Liver (tissue), 3 donors: Measurements from ENCODE around the gene MFSD1.

ENCODE experiments used
- GABPA ChIP-seq, 2 donors: IDR thresholded peaks in 1 of 2; conservative IDR thresholded peaks in 1 of 2; 2 replicates each; pipeline ENCODE4 v1.6.1; 2016; ENCODE audit warnings: antibody characterized with exemption in 2 of 2, mild to moderate bottlenecking in 1 of 2, moderate library complexity in 1 of 2
- HNF4G ChIP-seq: IDR thresholded peaks from 2 replicates; pipeline ENCODE4 v1.6.1; 2016; ENCODE audit warnings: antibody characterized with exemption
- SP1 ChIP-seq: IDR thresholded peaks from 2 replicates; pipeline ENCODE4 v1.6.1; 2018; ENCODE audit warnings: antibody characterized with exemption, mild to moderate bottlenecking
- TAF1 ChIP-seq: conservative IDR thresholded peaks from 2 replicates; pipeline ENCODE4 v1.6.1; 2016; ENCODE audit warnings: antibody characterized with exemption, mild to moderate bottlenecking
- YY1 ChIP-seq: IDR thresholded peaks from 2 replicates; pipeline ENCODE4 v1.6.1; 2016; ENCODE audit warnings: antibody characterized with exemption, mild to moderate bottlenecking
- TF ChIP-seq, protein P1 (sequence below): fragments of 150-350 bp; IDR thresholded peaks from 2 replicates; pipeline ENCODE4 v1.5.1; 2017; ENCODE audit warnings: improper control_type of control experiment, low read depth, low read length; ENCODE audit not compliant: missing input control
- TF ChIP-seq, protein P2 (sequence below): IDR thresholded peaks from 2 replicates; pipeline ENCODE4 v1.6.1; 2016; ENCODE audit warnings: antibody characterized with exemption
- TF ChIP-seq, protein P3 (sequence below): IDR thresholded peaks from 2 replicates; pipeline ENCODE4 v1.6.1; 2016; ENCODE audit warnings: antibody characterized with exemption, mild to moderate bottlenecking
- donor health status: healthy.
- donor health status: healthy.

DNA sequence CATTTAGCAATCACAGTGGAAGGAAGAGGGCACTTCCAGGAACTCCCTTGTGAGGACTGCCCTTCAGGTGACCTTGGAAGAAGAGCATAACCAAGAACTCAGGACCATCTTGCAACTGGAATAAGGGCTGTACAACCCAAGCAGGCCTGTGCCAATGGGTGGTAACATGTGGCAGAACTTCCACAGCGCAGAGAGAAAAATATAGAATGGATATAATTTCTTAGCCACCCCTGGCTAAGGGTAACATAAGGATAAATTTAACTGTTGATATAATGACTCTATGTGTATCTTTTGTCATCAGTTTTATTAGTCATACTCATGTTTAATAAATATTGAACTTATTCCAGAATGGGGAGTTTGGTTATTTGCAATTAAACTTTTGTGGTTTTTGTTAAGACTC is 13.4 kb upstream of the MFSD1 start:
- TF ChIP-seq GABPA (IDR thresholded peaks at IDR 0.05 in 1 of 2, conservative IDR thresholded peaks at IDR 0.05 in 1 of 2) (no peak), SP1 (no peak), TAF1 (no peak), HNF4G (no peak), YY1 (no peak)
- TF ChIP-seq, protein P1, sequence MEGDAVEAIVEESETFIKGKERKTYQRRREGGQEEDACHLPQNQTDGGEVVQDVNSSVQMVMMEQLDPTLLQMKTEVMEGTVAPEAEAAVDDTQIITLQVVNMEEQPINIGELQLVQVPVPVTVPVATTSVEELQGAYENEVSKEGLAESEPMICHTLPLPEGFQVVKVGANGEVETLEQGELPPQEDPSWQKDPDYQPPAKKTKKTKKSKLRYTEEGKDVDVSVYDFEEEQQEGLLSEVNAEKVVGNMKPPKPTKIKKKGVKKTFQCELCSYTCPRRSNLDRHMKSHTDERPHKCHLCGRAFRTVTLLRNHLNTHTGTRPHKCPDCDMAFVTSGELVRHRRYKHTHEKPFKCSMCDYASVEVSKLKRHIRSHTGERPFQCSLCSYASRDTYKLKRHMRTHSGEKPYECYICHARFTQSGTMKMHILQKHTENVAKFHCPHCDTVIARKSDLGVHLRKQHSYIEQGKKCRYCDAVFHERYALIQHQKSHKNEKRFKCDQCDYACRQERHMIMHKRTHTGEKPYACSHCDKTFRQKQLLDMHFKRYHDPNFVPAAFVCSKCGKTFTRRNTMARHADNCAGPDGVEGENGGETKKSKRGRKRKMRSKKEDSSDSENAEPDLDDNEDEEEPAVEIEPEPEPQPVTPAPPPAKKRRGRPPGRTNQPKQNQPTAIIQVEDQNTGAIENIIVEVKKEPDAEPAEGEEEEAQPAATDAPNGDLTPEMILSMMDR = no peak
- TF ChIP-seq, protein P2, sequence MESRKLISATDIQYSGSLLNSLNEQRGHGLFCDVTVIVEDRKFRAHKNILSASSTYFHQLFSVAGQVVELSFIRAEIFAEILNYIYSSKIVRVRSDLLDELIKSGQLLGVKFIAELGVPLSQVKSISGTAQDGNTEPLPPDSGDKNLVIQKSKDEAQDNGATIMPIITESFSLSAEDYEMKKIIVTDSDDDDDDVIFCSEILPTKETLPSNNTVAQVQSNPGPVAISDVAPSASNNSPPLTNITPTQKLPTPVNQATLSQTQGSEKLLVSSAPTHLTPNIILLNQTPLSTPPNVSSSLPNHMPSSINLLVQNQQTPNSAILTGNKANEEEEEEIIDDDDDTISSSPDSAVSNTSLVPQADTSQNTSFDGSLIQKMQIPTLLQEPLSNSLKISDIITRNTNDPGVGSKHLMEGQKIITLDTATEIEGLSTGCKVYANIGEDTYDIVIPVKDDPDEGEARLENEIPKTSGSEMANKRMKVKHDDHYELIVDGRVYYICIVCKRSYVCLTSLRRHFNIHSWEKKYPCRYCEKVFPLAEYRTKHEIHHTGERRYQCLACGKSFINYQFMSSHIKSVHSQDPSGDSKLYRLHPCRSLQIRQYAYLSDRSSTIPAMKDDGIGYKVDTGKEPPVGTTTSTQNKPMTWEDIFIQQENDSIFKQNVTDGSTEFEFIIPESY = no peak
- TF ChIP-seq, protein P3, sequence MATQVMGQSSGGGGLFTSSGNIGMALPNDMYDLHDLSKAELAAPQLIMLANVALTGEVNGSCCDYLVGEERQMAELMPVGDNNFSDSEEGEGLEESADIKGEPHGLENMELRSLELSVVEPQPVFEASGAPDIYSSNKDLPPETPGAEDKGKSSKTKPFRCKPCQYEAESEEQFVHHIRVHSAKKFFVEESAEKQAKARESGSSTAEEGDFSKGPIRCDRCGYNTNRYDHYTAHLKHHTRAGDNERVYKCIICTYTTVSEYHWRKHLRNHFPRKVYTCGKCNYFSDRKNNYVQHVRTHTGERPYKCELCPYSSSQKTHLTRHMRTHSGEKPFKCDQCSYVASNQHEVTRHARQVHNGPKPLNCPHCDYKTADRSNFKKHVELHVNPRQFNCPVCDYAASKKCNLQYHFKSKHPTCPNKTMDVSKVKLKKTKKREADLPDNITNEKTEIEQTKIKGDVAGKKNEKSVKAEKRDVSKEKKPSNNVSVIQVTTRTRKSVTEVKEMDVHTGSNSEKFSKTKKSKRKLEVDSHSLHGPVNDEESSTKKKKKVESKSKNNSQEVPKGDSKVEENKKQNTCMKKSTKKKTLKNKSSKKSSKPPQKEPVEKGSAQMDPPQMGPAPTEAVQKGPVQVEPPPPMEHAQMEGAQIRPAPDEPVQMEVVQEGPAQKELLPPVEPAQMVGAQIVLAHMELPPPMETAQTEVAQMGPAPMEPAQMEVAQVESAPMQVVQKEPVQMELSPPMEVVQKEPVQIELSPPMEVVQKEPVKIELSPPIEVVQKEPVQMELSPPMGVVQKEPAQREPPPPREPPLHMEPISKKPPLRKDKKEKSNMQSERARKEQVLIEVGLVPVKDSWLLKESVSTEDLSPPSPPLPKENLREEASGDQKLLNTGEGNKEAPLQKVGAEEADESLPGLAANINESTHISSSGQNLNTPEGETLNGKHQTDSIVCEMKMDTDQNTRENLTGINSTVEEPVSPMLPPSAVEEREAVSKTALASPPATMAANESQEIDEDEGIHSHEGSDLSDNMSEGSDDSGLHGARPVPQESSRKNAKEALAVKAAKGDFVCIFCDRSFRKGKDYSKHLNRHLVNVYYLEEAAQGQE = no peak
